ENCODE data around the gene PTPRM. TPM values are rescaled to one million over a fixed set of nuclear protein-coding genes. Genes with fewer than 3 reads are reported as not detected.

The PTPRM gene
- polyA plus RNA-seq, 1 donor from 2014 or later, result 126 TPM

DNA sequence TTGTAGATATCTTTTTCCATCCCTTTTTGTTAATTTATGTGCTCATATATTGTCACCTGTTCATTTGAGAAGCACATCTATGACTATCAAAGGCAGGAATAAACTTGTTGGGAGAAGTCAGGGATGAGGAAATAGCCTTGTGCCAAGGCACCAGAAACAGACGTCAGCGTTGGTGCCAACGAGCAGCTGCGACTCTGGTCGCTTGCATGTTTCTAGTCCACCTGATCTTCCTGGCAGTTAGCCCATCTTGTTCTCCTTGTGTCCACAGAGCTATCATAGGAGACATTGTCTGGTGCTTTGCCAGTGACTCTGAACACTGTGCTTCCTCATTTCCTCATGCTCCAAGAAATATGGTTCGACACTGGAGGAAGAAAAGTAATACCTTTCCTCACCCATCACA lies 374.4 kb downstream of the PTPRM start:
- H3K36me3 ChIP-seq (ENCODE audit: insufficient read depth, low read length), result no peaks in the 10 kb centered on the region
- H3K4me2 ChIP-seq (ENCODE audit: low read length), result no peak overlapping the region
- no peak overlapping the region for H3K4me3 ChIP-seq (ENCODE audit: low read length)
- H3K9me3 ChIP-seq (ENCODE audit: low read length), result no peaks in the 10 kb centered on the region
- H3K9ac ChIP-seq (ENCODE audit: low read length), result no peak overlapping the region
- no peaks in the 10 kb centered on the region for H3F3A ChIP-seq (ENCODE audit: insufficient read depth, low read length, poor library complexity, severe bottlenecking)
- no peaks in the 10 kb centered on the region for H3K27me3 ChIP-seq (ENCODE audit: insufficient read depth, low read depth, low read length)
- TF ChIP-seq, protein P1, sequence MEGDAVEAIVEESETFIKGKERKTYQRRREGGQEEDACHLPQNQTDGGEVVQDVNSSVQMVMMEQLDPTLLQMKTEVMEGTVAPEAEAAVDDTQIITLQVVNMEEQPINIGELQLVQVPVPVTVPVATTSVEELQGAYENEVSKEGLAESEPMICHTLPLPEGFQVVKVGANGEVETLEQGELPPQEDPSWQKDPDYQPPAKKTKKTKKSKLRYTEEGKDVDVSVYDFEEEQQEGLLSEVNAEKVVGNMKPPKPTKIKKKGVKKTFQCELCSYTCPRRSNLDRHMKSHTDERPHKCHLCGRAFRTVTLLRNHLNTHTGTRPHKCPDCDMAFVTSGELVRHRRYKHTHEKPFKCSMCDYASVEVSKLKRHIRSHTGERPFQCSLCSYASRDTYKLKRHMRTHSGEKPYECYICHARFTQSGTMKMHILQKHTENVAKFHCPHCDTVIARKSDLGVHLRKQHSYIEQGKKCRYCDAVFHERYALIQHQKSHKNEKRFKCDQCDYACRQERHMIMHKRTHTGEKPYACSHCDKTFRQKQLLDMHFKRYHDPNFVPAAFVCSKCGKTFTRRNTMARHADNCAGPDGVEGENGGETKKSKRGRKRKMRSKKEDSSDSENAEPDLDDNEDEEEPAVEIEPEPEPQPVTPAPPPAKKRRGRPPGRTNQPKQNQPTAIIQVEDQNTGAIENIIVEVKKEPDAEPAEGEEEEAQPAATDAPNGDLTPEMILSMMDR (IDR thresholded peaks at IDR 0.05; ENCODE audit: poor library complexity, severe bottlenecking), result no peak
- TF ChIP-seq EZH2 (IDR thresholded peaks at IDR 0.05; ENCODE audit: borderline replicate concordance, insufficient read depth, low read length, poor library complexity, severe bottlenecking), result no peak
- TF ChIP-seq TAF1 (IDR thresholded peaks at IDR 0.05; ENCODE audit: low read depth), result no peak
- TF ChIP-seq RAD21 (conservative IDR thresholded peaks at IDR 0.05), result no peak
- no peak for TF ChIP-seq EP300 (conservative IDR thresholded peaks at IDR 0.05; ENCODE audit: poor library complexity, severe bottlenecking)
- no peak for TF ChIP-seq MXI1 (conservative IDR thresholded peaks at IDR 0.05; ENCODE audit: poor library complexity, severe bottlenecking)
- no peak for TF ChIP-seq POLR2AphosphoS5 (IDR thresholded peaks at IDR 0.05)
- no peak for TF ChIP-seq SMC3 (conservative IDR thresholded peaks at IDR 0.05; ENCODE audit: poor library complexity)
- TF ChIP-seq, protein P2, sequence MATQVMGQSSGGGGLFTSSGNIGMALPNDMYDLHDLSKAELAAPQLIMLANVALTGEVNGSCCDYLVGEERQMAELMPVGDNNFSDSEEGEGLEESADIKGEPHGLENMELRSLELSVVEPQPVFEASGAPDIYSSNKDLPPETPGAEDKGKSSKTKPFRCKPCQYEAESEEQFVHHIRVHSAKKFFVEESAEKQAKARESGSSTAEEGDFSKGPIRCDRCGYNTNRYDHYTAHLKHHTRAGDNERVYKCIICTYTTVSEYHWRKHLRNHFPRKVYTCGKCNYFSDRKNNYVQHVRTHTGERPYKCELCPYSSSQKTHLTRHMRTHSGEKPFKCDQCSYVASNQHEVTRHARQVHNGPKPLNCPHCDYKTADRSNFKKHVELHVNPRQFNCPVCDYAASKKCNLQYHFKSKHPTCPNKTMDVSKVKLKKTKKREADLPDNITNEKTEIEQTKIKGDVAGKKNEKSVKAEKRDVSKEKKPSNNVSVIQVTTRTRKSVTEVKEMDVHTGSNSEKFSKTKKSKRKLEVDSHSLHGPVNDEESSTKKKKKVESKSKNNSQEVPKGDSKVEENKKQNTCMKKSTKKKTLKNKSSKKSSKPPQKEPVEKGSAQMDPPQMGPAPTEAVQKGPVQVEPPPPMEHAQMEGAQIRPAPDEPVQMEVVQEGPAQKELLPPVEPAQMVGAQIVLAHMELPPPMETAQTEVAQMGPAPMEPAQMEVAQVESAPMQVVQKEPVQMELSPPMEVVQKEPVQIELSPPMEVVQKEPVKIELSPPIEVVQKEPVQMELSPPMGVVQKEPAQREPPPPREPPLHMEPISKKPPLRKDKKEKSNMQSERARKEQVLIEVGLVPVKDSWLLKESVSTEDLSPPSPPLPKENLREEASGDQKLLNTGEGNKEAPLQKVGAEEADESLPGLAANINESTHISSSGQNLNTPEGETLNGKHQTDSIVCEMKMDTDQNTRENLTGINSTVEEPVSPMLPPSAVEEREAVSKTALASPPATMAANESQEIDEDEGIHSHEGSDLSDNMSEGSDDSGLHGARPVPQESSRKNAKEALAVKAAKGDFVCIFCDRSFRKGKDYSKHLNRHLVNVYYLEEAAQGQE (IDR thresholded peaks at IDR 0.05; ENCODE audit: borderline replicate concordance), result no peak
- H4K20me1 ChIP-seq (ENCODE audit: insufficient read depth), result no peaks in the 10 kb centered on the region
- H3K27ac ChIP-seq (ENCODE audit: low read length), result no peak overlapping the region
- no peak overlapping the region for H2AFZ ChIP-seq (ENCODE audit: low read depth, low read length)
- H3K9me2 ChIP-seq (ENCODE audit: insufficient read depth, low read length), result no peaks in the 10 kb centered on the region
- H3K79me2 ChIP-seq (replicated peaks; ENCODE audit: insufficient read depth, low read length), result no peaks in the 10 kb centered on the region

DNA sequence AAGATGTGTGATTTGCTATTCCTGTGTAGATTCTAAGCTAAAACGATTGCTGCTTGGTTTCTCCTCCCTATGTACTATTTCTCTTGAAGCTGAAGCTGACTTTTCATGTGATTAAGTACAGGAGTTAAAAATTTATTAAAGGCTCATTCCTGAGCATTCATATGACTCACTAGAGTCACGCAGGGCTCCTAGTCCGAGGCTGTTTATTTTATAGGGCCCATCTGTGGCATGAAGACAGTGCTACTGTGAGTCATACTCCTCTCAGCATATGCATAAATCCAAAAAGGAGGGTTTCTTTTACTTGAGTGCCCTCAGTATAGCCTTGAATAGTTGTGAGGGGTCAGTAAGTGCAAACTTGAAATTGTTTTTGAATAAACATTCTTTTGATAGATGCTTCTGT lies 378.8 kb downstream of the PTPRM start:
- Histone ChIP-seq H3K9me3 (ENCODE audit: low read length) (no peaks in the 10 kb centered on the region), H3K27me3 (ENCODE audit: insufficient read depth, low read depth, low read length) (no peaks in the 10 kb centered on the region), H3K79me2 (replicated peaks; ENCODE audit: insufficient read depth, low read length) (no peaks in the 10 kb centered on the region), H3K9me2 (ENCODE audit: insufficient read depth, low read length) (no peaks in the 10 kb centered on the region), H4K20me1 (ENCODE audit: insufficient read depth) (no peaks in the 10 kb centered on the region), H3K36me3 (ENCODE audit: insufficient read depth, low read length) (no peaks in the 10 kb centered on the region), H3K4me3 (ENCODE audit: low read length) (no peak overlapping the region), H3K4me2 (ENCODE audit: low read length) (no peak overlapping the region), H2AFZ (ENCODE audit: low read depth, low read length) (no peak overlapping the region), H3K9ac (ENCODE audit: low read length) (no peak overlapping the region), H3F3A (ENCODE audit: insufficient read depth, low read length, poor library complexity, severe bottlenecking) (no peaks in the 10 kb centered on the region), H3K27ac (ENCODE audit: low read length) (no peak overlapping the region)
- TF ChIP-seq EZH2 (IDR thresholded peaks at IDR 0.05; ENCODE audit: borderline replicate concordance, insufficient read depth, low read length, poor library complexity, severe bottlenecking) (no peak), TAF1 (IDR thresholded peaks at IDR 0.05; ENCODE audit: low read depth) (no peak), MXI1 (conservative IDR thresholded peaks at IDR 0.05; ENCODE audit: poor library complexity, severe bottlenecking) (no peak), POLR2AphosphoS5 (IDR thresholded peaks at IDR 0.05) (no peak), EP300 (conservative IDR thresholded peaks at IDR 0.05; ENCODE audit: poor library complexity, severe bottlenecking) (no peak), SMC3 (conservative IDR thresholded peaks at IDR 0.05; ENCODE audit: poor library complexity) (no peak), RAD21 (conservative IDR thresholded peaks at IDR 0.05) (no peak)
- TF ChIP-seq, protein P1 (IDR thresholded peaks at IDR 0.05; ENCODE audit: poor library complexity, severe bottlenecking), result no peak
- TF ChIP-seq, protein P2 (IDR thresholded peaks at IDR 0.05; ENCODE audit: borderline replicate concordance), result no peak
